CD4-positive, alpha-beta T cell treated with Interleukin-4 for 1 hour (primary cell): Measurements from ENCODE around the gene DNAL1.

Source experiments
- DNase-seq, 2 donors: peaks; one replicate each; pipeline ENCODE4 v3.0.0-alpha.2; 2020 to 2022

DNAL1 gene

DNA sequence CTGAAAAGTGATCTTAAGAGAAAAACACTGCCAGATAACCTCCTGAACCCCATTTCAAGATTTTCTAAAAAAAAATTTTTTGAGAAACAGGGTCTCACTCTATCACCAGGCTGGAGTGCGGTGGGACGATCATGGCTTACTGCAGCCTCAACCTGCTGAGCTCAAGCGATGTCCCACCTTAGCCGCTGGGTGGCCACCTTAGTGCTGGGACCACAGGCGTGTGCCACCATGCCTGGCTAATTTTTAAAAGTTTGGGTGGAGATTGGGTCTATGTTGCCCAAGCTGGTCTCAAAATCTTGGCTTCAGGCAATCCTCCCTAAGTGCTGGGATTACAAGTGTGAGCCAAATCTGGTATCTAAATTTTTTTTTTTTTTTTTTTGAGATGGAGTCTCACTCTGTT, 66.0 kb downstream of the DNAL1 start:
- no peak for DNase-seq

DNA sequence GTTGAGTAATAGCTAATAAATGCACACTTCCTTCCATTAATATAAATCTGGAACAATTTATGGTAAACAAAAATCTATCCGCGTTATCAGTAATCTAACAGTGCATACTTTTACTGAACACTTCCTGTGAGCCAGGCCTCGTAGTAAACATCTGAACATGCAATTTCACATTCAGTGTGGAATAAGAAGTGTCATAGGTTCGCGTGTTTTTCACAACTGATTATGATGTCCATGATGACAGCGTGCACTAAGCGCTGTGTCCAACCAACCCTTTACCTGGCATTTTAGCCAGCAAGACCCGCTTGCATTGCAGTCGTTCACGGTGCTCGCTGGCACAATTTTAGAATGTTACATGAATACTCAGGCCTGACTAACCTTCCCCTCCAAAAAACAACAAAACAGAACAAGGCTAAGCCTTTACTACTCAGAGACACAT, 67.3 kb downstream of the DNAL1 start:
- no peak for DNase-seq

DNA sequence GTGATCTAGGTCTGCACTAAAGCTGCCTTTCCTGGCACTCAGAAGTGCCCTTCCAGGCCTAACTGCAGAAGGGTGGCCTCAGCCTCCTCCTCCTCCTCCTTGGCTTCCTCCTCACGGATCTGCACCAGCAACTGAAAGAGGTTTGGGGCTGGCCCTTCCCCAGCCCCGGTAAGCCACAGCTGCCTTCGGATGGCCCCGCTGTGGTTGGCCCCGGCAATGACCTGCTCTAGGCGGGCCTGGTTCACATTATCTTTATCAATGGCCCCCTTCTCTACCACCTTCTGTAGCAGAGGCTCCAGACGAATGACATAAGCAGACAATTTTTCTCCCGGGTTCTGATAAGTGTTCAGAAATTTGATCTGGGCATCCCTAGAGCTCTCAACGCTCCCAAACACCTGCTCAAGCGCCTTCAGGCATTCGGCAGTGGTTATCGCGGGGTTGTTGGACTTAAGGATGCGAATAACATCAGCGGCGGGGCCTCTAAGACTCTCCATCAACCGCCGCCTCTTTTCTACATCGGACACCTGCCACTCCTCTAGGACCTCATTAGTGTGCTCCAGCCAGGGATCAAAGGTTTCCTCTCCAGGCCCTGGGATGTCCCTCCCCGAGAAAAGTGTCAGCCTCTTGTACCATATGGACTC, 67.9 kb downstream of the DNAL1 start:
- peak in 1 of 2 donors; percentile 37 for DNase-seq

DNA sequence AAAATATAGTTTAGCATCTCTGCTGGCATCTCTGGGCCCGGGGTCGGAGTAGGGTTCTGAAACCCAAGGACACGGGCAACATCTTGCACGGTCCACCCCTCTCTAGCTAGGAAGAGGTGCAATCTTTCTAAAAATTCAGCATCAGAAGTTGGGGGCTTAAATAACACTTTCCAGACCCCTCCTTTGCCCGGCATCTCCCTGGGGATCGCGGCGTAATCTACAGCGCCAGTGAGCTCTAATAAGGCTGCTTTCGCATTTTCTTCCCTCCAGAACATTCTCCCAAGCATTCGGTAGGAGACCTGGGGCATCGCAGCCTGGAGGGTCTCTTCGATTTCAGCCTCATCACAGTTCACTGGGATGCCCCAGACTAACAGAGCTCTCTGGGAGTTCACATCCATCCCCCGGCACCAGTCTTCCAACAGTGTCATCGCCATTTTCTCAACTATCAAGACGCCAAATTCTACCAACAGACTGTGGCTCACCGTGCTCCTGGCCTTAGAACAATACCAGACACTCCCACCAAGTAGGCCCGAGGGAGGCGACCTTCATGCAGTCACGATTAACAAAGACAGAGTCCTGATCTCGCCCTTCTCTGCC, 68.5 kb downstream of the DNAL1 start:
- no peak for DNase-seq

DNA sequence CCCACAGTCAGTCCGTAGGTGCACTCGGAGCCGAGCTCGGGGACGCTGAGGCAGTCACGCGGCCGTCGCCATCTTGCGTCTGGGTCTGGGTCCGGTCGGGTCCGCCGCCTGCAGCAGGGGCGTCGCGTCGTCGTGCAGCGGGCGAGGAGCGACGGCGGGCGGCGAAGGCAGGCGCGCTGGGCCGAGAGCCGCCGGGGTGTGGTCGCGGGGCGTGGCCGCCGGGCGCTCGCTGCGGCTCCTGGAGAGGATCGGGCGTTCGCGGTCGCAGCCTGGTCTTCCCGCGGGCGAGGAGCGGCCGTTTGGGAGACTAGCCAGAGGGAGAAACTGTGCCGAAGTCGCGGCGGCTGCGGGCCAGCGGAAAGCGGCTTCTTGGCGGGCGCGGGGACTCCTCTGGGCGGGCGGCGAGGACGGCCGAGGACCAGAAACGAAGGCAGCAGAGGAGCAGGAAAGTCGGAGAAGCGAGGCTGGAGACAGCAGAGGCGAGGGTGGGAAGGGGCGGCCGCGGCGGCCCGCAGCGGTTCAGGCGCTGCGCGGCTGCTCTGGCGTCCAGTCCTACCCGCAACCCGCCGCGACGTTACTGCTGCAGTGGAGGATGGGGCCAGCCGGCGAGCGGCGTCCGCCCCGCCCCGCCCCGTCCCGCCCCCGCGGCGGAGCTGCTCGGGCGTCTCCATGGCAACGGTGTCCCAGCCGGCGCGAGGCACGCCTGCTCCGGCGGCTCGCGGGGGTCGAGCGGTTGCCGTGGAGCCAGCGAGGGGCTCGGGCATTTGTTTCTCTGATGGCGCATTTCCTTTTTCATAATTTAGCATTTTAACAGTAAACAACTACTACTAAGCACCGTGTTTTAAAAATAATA, 69.2 kb downstream of the DNAL1 start, which contains the start of gene PNMA1:
Gene PNMA1 (minus strand): TSS at position 582 of the 853 bp plus-strand sequence. CDS start 745 bp downstream, outside the sequence.
- peak; percentile 85 for DNase-seq

DNA sequence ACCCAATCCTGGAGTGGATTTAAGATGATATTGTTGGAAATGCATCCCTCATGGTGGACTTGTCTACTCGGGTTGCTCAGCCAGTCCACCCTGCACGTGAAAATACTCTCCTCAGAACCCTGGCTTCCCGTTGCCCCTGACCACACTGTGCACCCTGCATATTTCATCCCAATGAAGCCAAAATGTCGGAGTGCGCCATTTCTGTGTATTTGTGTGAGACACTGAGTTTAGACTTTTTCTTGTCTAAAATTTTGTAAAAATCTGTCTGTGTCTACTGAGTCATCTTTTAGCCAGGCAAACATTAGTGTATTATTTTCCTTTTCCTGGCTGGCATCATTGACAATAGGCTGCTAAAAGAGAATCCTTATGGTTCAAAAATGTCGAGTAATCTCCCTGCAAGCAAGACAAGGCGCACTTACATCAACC, 69.9 kb downstream of the DNAL1 start:
- no peak for DNase-seq

DNA sequence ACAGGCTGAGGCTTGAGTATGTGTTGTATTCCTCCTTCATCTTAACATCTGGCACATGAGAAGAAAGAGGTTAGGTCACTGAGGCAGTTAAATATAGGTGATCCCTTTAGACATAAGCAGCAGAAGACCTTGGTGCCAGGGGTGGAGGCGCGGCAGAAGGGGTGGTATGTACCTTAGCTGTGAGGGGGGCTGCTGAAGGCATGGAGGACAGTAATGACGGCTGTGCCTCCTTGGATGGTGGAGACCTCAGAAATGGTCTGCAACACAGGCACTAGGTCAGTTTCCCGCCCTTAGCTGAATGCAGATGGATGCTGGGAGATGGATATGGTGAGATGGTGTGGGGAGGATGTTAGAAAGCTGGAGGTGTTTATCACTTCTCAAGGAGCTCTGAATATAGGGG, 70.9 kb downstream of the DNAL1 start:
- no peak for DNase-seq

DNA sequence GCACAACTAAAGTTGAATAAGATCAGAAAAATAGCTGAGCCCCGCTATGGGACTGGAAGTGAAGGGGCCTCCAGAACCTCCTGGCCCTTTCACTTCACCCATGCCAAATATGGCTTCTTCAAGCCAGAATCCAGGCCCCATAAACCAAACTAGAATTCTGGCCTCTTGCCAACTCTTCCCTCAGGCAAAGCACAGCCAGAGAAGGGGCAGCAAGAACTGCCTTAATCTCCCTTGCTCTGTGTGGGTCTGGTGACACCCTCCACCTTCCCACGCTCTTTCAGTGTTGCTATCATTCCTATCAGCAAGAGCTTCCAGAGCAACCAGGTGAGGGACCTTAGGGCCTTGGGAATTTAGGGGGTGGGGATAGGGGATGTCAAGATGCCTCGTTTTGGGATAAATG, 72.5 kb downstream of the DNAL1 start:
- no peak for DNase-seq

DNA sequence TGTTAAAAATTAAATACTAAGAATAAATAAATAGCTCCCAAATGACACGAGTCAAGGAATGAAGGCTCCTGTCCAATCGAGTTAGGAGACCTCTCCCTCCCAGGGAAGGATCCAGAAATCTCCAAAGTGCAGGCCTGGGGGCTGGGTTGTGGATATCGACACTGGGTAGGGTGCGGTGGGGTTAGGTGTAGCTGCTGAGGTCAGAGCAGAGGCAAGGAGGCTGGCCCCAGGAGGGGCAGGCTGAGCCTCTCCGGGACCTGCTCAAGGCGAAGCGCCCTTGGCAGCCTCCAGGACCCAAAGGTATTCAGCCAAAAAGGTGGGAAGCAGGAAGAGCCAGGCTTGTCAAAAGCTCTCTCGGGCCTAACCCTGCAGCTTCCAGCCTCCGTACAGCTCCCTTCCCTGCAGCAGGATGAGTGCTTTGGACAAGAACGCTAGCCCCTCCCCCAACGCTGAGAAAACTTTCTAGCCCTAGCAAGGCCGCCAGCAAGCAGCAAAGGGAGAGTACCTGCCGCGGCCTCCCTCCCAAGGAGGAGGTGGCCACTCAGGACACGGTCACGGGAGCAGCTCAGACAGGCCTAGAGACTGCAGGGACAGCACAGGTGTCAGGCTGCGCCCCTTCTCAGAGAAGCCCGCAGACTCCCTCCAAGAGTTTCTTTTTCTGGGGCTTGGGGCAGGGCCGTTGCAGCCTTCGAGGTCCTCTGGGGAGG, 73.1 kb downstream of the DNAL1 start:
- DNase-seq = no peak

DNA sequence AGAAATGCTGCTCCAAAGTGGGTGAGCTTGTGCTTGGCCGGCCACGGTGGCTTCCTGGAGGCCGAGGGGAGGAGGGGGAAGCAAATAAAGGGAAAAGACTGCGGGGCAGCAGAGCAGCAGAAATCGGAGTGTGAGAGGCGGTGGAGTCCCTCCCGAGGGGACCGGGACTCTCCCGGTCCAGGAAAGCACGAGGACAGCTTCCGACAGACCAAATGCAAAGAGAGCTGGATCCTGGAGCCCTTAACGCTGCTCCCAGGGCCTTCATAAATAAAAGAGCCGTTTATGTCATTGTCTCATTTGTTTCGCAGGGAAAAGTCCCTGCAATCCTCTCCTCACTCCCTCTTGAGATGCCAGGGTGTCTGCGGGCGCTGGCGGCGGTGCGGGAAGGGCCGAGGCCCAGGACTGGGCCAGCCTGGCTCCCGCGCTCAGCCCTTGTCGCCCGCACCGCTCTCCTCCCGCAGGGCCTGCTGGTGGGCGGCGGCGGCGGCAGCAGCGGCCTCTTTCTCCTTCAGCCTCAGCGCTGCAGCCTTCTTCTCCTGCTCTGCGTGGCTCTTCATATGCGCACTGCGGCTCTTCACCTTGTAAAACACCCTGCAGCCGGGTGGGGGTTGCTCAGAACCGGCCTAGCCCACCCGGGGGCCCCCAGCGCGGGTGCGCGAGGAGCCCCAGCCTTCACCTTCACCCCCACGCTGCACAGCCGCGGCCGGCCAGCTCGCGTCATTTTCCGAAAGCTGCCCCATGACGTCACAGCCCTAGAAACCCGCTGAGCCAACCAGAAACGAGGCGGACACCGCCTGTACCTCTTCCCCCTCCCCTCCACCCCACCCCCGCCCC, 73.8 kb downstream of the DNAL1 start:
- DNase-seq = no peak

DNA sequence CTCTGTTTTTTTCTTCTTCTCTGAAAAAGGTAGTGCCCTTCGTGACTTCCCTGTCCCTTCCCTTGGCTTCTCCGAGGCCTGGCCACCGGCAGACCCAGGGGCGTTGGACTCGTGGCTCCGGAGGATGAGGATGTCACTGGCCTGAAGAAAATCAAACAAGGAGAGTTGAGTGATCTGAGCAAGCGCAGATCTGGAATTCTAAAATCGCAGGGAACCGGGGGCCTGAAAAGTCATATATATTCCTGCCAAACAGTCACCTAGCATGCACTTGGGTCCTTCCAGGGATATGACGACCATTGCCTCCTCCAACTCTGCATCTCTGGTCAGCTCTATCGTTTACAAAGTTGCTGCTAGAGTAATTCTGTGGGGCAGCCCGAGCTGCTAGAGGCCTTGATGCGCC, 74.6 kb downstream of the DNAL1 start:
- no peak for DNase-seq

DNA sequence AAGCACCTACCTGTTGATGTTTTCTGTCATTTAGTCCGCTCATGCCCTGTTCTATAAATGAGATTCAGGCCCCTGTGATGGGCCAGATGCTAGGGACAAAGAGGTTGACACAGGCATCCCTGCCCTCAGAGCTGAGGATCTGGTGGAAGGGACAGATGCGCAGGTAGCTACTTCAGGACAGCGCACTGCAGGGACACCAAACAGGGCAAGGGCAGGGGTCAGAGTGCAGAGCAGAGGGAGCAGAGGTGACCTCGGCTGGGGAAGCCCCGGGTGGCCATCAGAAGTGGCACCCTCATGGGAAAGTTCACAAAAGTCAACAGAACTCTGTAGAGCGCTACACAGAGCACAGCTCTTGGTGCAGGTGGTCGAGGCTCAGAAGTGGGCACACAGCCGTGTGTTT, 75.0 kb downstream of the DNAL1 start:
- DNase-seq = no peak

DNA sequence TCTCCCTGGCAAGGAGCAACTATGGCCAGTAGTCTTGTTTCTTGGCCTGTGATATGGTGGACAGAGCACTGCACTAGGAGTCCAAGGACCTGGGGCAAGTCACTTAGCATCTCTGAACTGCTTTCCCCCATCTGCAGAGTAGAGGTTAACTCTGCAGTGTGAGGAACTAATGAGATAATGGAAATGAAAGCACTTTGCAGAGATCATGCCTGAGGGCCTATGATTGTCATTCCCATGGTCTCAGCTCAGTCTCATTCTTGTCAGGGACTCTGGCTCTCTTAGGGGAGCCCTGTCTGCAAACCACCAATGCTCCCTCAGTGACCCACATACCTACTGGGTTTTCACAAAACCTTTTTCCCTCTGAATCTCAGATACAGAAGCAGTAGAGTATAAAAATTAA, 75.8 kb downstream of the DNAL1 start:
- no peak for DNase-seq

DNA sequence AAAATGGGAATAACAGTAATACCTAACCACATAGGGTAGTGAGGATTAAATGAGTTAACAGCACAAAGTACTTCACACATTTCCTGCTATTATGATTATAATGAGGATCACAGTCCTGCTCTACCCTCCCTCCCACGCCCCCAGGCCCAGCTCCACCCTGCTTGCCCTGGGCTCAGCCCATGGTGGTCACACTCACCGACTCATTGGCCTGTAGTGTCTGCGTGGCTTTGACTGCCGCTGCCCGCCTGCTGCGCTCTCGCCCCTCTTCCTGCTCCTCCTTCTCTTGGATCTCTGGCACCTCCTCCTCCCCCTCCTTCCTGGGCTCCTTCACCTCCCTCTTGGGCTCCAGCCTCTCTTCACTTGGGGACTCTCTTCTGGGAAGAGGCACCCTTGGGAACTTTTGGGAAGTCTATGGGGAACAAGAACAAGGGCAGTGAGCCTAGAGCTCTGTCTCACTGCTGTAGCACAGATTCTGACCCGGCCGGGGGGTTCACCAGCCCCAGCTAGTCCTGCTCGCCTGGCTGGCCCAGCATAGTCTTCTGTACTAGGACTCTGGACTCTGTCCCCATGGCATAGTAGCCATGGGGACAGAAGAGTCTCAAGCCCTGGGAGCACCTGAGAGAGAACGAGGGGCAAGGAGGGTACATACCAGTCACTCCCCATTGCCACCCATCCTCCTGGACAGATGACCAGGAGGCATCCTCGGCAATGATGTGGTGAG, 76.5 kb downstream of the DNAL1 start:
- no peak for DNase-seq

DNA sequence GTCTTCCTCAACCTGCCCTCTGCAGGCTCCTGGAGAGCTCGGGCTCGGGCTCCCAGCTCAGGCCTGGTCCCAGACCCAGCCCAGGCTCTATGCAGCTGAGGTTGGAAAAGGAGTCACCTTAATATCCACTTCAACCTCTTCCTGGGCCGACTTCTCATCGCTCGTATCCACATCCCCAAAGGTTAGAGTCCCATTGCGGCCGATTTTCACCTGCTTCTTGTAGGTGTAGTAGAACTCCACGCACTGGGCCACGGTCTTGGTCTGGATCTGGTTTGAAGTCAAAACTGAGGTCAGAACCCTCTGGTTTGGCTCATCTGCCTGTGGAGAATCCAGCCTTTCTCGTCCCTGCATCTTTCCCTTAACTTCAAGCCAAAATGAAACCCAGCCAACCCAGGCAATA, 77.8 kb downstream of the DNAL1 start:
- DNase-seq = no peak

DNA sequence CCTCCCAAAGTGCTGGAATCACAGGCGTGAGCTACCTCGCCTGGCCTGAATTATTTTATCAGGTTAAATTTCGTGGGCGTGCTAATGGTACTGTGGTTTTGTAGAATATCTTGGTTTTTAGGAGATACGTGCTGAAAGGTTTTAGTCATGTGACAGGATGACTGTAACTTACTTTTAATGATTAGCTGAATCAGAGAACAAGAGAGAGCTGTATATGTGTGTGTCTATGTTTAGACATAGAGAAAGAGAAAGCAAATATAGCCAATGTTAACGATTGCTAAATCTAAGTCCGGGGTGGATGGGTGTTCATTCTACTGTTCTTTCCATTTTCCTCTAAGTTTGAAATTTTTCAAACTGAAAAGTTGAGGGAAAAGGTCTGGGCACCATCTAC, 78.6 kb downstream of the DNAL1 start:
- DNase-seq = peak in 1 of 2 donors; percentile 42

DNA sequence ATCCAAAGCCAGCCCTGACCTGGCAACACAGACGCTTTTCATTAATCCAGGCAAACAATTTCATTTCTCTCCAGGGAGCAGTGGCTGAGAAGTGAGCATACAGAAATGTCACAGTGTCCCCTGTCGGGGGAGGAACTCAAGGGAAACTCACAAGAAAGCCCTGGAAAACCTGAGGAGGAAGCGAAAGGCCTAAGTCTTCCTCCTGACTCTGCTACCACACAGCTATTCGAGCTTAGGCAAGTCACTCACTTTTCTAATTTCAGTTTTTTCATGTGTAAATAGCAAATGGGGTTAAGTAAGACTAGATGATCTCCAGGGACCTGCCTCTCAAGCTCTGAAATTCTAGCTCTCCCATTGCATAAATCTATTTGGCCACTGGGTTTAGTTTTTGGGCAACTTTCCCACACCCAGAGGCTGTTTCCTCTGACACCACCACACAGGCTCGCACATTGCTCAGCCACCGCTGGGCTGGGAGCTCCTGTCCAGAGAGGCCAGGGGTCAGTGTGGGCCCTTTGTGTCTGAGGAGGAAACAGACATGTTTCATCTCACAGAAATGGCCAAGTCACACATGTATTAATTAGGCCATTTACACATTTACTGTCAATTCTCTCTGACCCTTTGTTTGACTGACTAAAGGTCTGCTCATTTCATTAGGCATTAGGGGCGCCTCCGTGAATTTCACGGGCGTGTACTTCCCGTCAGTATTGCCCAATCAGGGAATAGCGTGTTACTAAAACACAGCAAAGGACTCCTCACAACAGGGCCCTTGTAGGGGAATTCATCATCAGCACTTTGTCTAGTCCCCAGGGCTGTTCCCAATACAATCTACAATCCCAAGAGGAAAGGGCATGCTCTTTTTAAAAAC, 79.2 kb downstream of the DNAL1 start:
- DNase-seq = no peak

DNA sequence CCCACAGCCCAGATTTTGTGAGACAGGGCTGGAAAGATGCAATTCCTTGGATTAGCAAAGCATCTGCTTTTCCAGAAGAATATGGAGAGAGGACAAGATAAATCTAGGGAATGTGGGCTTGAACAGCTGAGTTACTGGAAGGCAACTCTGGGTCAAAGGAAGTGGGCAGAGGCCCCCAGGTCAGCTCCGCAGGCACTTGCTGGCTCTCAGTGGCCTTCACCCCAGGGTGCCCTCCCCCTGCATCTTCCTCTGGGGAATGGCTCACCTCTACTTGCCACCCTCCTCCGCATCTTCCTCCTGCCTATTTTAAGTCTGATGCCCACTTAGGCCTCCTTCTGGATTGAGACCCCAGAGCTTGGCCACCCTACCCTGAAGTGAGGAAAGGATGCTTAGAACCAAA, 79.9 kb downstream of the DNAL1 start:
- DNase-seq = no peak

DNA sequence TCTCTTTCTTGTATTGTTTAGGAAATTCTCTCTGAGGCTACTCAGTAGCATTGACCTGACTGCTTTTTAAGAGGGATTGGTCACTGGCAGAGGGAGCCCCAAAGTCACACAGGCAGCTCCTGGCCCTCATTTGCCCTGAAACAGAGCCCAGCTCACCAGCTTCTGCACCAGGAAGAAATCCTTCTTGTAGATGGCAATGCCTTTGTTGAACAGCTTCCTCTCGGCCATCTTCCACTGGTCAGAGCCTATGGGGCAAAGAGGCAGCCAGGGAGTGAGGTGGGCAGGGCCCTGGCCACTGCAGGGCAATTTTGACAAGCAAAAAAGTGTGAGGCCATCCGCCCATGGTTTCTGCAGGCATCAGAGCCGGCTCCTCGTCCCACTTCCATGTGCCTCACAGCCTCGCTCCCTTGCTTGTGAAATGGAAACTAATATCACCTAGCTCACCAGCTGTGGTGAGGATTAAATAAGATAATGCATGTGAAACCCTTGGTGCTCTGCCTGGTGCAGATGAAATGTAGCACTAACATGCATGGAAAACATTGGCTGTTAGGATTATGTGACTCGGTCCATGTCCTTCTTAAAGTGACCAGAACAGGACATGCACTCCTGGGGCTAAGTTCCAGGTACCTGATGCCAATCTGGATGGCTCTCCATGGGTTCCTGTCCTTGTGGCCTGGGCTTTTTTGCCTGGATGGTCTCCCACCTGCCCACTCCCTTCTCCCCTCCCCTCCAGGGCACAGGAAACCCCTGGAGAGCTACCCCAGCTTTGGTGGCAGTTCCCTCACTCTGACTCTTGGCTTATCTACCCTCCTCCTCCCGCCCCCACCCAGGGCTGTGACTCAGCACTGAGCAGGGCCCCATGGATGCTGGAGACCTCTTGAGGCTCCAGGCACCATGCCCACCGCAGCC, 80.6 kb downstream of the DNAL1 start:
- DNase-seq = no peak
